Panc1 (cell line): Measurements from ENCODE around the gene ATRNL1. TPM values are rescaled to one million over a fixed set of nuclear protein-coding genes. Genes with fewer than 3 reads are reported as not detected.

Experiments
- ATAC-seq: fragments of 200-7000 bp; cut with Tn5 transposase; 2 replicates; pipeline ENCODE4 v1.9.1; 2020; ENCODE audit warnings: mild to moderate bottlenecking, moderate library complexity
- BruUV-seq: library from RNA; stranded (reverse); fragments of 400-500 nt; replicated peaks from 2 replicates; lab custom pipeline; 2021; lab: Mats Ljungman, UMichigan
- CTCF ChIA-PET: fragments of 300-600 bp; sonication (Branson Sonifier 250); formaldehyde crosslinking; loops from one replicate; lab custom pipeline; 2022; ENCODE audit warnings: antibody characterized with exemption; lab: Charles Lee
- POLR2A ChIA-PET: fragments of 300-600 bp; sonication (Branson Sonifier 250); formaldehyde crosslinking; loops from one replicate; lab custom pipeline; 2022; ENCODE audit warnings: antibody characterized with exemption; lab: Charles Lee
- DNase-seq: peaks from one replicate; pipeline ENCODE4 v3.0.0-alpha.2; 2010; ENCODE audit warnings: low read depth, low spot score
- H3K27ac ChIP-seq: 2 replicates; pipeline ENCODE4 v1.5.1; 2011; ENCODE audit warnings: mild to moderate bottlenecking, low read length, inconsistent platforms
- H3K27me3 ChIP-seq: fragments of 200-500 bp; sonication (Bioruptor generic); 2 replicates; pipeline ENCODE4 v1.6.0; 2014; ENCODE audit warnings: low read length, inconsistent platforms; ENCODE audit not compliant: control insufficient read depth, insufficient read depth
- H3K36me3 ChIP-seq: fragments of 200-500 bp; sonication (Bioruptor generic); 2 replicates; pipeline ENCODE4 v1.5.1; 2014; ENCODE audit warnings: inconsistent platforms, mild to moderate bottlenecking, low read length, moderate library complexity; ENCODE audit not compliant: control insufficient read depth, insufficient read depth
- H3K4me1 ChIP-seq: 2 replicates; pipeline ENCODE4 v1.5.1; 2011; ENCODE audit warnings: inconsistent platforms, mild to moderate bottlenecking, low read length, moderate library complexity; ENCODE audit not compliant: control insufficient read depth, insufficient read depth
- H3K4me3 ChIP-seq, 2 experiments: 2 replicates each; pipeline ENCODE4 v1.5.1; 2011 to 2012; ENCODE audit warnings: low read depth in 2 of 2, low read length in 2 of 2, mild to moderate bottlenecking in 2 of 2, inconsistent platforms in 1 of 2, moderate library complexity in 1 of 2
- H3K9me3 ChIP-seq: fragments of 200-500 bp; sonication (Bioruptor generic); 2 replicates; pipeline ENCODE4 v1.5.1; 2014; ENCODE audit warnings: low read depth, mild to moderate bottlenecking, inconsistent platforms, low read length, moderate library complexity; ENCODE audit not compliant: control insufficient read depth, insufficient read depth
- POLR2AphosphoS5 ChIP-seq: IDR thresholded peaks from 2 replicates; pipeline ENCODE4 v1.6.1; 2012; ENCODE audit warnings: mild to moderate bottlenecking, low read depth, low read length, moderate library complexity
- REST ChIP-seq, 2 experiments: IDR thresholded peaks; 2 replicates each; pipeline ENCODE4 v1.6.1; 2011 to 2012; ENCODE audit warnings: low read depth in 2 of 2, control low read depth in 1 of 2, low read length in 1 of 2, mild to moderate bottlenecking in 1 of 2, moderate library complexity in 1 of 2; ENCODE audit not compliant: insufficient read depth in 1 of 2
- SIN3A ChIP-seq: IDR thresholded peaks from 2 replicates; pipeline ENCODE4 v1.6.1; 2012; ENCODE audit warnings: low read depth, mild to moderate bottlenecking, low read length, moderate library complexity, borderline replicate concordance; ENCODE audit not compliant: insufficient read depth
- TCF7L2 ChIP-seq: IDR thresholded peaks from 2 replicates; pipeline ENCODE4 v1.6.1; 2011; ENCODE audit warnings: mild to moderate bottlenecking, low read depth, low read length, inconsistent platforms
- in situ Hi-C: cut with HindIII; loops from 2 replicates; pipeline ENCODE4 v1.10.0; 2016; ENCODE audit warnings: low sequenced_read_pairs, low pct_unique_long_range_greater_than_20kb
- intact Hi-C: fragments of 100-400 bp; cut with micrococcal nuclease; formaldehyde crosslinking; loops from one replicate; pipeline ENCODE4 v1.10.0; 2022; ENCODE audit not compliant: unreplicated experiment
- total RNA-seq: library from RNA; stranded (reverse); gene quantifications from one replicate; pipeline ENCODE4 v1.2.1, GENCODE V29; 2021; ENCODE audit not compliant: unreplicated experiment
- TF ChIP-seq, protein P1 (sequence below): fragments of 450-650 bp; IDR thresholded peaks from 2 replicates; pipeline ENCODE4 v1.5.1; 2017; ENCODE audit warnings: mild to moderate bottlenecking

The ATRNL1 gene
- total RNA-seq, 1 experiment from 2014 or later = 17.1 TPM

- ChIA-PET POLR2A (no interaction called here), CTCF (no interaction called here)
- DNase-seq = no peak
- no peaks in the 10 kb centered on the region for H3K36me3 ChIP-seq
- intact Hi-C loops = no loop called here
- BruUV-seq = no TSS peak
- H3K27ac ChIP-seq = no peak overlapping the region
- H3K4me3 ChIP-seq = no peak overlapping the region
- no peaks in the 10 kb centered on the region for H3K4me1 ChIP-seq
- no peaks in the 10 kb centered on the region for H3K27me3 ChIP-seq
- in situ Hi-C loops = no loop called here
- H3K9me3 ChIP-seq = no peaks in the 10 kb centered on the region
- TF ChIP-seq POLR2AphosphoS5 (no peak), REST (IDR thresholded peaks at IDR 0.05; ENCODE audit: insufficient read depth in 1 of 2, low read depth in 2 of 2, low read length in 1 of 2) (no peak), TCF7L2 (no peak), SIN3A (no peak)
- TF ChIP-seq, protein P1, sequence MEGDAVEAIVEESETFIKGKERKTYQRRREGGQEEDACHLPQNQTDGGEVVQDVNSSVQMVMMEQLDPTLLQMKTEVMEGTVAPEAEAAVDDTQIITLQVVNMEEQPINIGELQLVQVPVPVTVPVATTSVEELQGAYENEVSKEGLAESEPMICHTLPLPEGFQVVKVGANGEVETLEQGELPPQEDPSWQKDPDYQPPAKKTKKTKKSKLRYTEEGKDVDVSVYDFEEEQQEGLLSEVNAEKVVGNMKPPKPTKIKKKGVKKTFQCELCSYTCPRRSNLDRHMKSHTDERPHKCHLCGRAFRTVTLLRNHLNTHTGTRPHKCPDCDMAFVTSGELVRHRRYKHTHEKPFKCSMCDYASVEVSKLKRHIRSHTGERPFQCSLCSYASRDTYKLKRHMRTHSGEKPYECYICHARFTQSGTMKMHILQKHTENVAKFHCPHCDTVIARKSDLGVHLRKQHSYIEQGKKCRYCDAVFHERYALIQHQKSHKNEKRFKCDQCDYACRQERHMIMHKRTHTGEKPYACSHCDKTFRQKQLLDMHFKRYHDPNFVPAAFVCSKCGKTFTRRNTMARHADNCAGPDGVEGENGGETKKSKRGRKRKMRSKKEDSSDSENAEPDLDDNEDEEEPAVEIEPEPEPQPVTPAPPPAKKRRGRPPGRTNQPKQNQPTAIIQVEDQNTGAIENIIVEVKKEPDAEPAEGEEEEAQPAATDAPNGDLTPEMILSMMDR = no peak
- no peak for ATAC-seq
Measured at GRCh38 chr10:115982076-115982475, 888.9 kb downstream of the ATRNL1 start.

DNA sequence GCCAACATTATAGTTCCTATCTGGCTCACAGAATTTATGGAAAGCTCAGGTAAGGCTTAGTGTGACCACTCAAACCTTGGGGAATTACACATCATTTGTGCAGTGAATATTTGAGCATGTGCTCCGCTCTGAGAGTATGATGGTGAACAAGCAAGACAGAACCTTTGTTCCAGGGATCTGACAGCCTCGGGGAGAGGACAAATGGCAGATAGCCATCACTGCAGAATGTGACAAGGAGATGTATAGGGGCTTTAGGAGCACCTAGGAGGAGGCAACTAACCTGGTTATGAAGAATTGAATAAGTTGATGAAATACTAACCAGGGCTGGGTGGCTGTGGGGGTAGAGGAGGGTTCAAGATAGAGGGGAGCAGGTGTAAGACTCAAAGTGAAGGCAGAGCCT is 889.4 kb downstream of the ATRNL1 start:
- Histone ChIP-seq H3K4me3 (no peak overlapping the region), H3K36me3 (no peaks in the 10 kb centered on the region), H3K9me3 (no peaks in the 10 kb centered on the region), H3K4me1 (no peaks in the 10 kb centered on the region), H3K27me3 (no peaks in the 10 kb centered on the region), H3K27ac (no peak overlapping the region)
- DNase-seq (no peak), ATAC-seq (no peak)
- CTCF ChIA-PET = no interaction called here
- in situ Hi-C loops (no loop called here), intact Hi-C loops (no loop called here)
- POLR2A ChIA-PET = no interaction called here
- BruUV-seq = no TSS peak
- TF ChIP-seq POLR2AphosphoS5 = no peak
- TF ChIP-seq TCF7L2 = no peak
- no peak for TF ChIP-seq REST (IDR thresholded peaks at IDR 0.05; ENCODE audit: insufficient read depth in 1 of 2, low read depth in 2 of 2, low read length in 1 of 2)
- no peak for TF ChIP-seq SIN3A
- TF ChIP-seq, protein P1 = no peak
